ENCODE measurements around the gene TSC22D3. TPM values are rescaled to one million over a fixed set of nuclear protein-coding genes. Genes with fewer than 3 reads are reported as not detected.

TSC22D3 gene
- polyA plus RNA-seq, 1 of the 3 experiments (the other 2 are of a cell fraction): 9.2 TPM

- H4K20me1 ChIP-seq (ENCODE audit: insufficient read depth): no peaks in the 10 kb centered on the region
- no peak for TF ChIP-seq FOXJ3 (CRISPR knock-in tag; IDR thresholded peaks at IDR 0.05)
- TF ChIP-seq TAF1 (IDR thresholded peaks at IDR 0.05; ENCODE audit: borderline replicate concordance, low read depth, low read length): no peak
- TF ChIP-seq, protein P1, sequence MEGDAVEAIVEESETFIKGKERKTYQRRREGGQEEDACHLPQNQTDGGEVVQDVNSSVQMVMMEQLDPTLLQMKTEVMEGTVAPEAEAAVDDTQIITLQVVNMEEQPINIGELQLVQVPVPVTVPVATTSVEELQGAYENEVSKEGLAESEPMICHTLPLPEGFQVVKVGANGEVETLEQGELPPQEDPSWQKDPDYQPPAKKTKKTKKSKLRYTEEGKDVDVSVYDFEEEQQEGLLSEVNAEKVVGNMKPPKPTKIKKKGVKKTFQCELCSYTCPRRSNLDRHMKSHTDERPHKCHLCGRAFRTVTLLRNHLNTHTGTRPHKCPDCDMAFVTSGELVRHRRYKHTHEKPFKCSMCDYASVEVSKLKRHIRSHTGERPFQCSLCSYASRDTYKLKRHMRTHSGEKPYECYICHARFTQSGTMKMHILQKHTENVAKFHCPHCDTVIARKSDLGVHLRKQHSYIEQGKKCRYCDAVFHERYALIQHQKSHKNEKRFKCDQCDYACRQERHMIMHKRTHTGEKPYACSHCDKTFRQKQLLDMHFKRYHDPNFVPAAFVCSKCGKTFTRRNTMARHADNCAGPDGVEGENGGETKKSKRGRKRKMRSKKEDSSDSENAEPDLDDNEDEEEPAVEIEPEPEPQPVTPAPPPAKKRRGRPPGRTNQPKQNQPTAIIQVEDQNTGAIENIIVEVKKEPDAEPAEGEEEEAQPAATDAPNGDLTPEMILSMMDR (IDR thresholded peaks at IDR 0.05): no peak
- TF ChIP-seq MXI1 (IDR thresholded peaks at IDR 0.05; ENCODE audit: low read depth, low read length): no peak
- TF ChIP-seq EZH2phosphoT487 (IDR thresholded peaks at IDR 0.05; ENCODE audit: borderline replicate concordance, low read depth): no peak
- TF ChIP-seq NFIC (IDR thresholded peaks at IDR 0.05; ENCODE audit: borderline replicate concordance): no peak
- TF ChIP-seq RXRA (IDR thresholded peaks at IDR 0.05; ENCODE audit: borderline replicate concordance, low read depth): no peak
- TF ChIP-seq POLR2AphosphoS5 (IDR thresholded peaks at IDR 0.05; ENCODE audit: low read depth, low read length): no peak
- TF ChIP-seq, protein P2, sequence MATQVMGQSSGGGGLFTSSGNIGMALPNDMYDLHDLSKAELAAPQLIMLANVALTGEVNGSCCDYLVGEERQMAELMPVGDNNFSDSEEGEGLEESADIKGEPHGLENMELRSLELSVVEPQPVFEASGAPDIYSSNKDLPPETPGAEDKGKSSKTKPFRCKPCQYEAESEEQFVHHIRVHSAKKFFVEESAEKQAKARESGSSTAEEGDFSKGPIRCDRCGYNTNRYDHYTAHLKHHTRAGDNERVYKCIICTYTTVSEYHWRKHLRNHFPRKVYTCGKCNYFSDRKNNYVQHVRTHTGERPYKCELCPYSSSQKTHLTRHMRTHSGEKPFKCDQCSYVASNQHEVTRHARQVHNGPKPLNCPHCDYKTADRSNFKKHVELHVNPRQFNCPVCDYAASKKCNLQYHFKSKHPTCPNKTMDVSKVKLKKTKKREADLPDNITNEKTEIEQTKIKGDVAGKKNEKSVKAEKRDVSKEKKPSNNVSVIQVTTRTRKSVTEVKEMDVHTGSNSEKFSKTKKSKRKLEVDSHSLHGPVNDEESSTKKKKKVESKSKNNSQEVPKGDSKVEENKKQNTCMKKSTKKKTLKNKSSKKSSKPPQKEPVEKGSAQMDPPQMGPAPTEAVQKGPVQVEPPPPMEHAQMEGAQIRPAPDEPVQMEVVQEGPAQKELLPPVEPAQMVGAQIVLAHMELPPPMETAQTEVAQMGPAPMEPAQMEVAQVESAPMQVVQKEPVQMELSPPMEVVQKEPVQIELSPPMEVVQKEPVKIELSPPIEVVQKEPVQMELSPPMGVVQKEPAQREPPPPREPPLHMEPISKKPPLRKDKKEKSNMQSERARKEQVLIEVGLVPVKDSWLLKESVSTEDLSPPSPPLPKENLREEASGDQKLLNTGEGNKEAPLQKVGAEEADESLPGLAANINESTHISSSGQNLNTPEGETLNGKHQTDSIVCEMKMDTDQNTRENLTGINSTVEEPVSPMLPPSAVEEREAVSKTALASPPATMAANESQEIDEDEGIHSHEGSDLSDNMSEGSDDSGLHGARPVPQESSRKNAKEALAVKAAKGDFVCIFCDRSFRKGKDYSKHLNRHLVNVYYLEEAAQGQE (IDR thresholded peaks at IDR 0.05; ENCODE audit: low read depth, low read length): no peak
- TF ChIP-seq RAD21 (IDR thresholded peaks at IDR 0.05; ENCODE audit: low read length): no peak
- TF ChIP-seq, protein P3, sequence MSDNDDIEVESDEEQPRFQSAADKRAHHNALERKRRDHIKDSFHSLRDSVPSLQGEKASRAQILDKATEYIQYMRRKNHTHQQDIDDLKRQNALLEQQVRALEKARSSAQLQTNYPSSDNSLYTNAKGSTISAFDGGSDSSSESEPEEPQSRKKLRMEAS (IDR thresholded peaks at IDR 0.05; ENCODE audit: low read depth): no peak
- TF ChIP-seq ZBTB33 (IDR thresholded peaks at IDR 0.05; ENCODE audit: borderline replicate concordance, low read depth): no peak
- no peak for TF ChIP-seq TEAD4 (IDR thresholded peaks at IDR 0.05; ENCODE audit: borderline replicate concordance, insufficient read depth)
- TF ChIP-seq ELF1 (IDR thresholded peaks at IDR 0.05): no peak
- no peak for TF ChIP-seq YY1 (IDR thresholded peaks at IDR 0.05; ENCODE audit: low read depth)
- TF ChIP-seq, protein P4, sequence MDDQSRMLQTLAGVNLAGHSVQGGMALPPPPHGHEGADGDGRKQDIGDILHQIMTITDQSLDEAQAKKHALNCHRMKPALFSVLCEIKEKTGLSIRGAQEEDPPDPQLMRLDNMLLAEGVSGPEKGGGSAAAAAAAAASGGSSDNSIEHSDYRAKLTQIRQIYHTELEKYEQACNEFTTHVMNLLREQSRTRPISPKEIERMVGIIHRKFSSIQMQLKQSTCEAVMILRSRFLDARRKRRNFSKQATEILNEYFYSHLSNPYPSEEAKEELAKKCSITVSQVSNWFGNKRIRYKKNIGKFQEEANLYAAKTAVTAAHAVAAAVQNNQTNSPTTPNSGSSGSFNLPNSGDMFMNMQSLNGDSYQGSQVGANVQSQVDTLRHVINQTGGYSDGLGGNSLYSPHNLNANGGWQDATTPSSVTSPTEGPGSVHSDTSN (IDR thresholded peaks at IDR 0.05): no peak
- TF ChIP-seq GABPA (IDR thresholded peaks at IDR 0.05; ENCODE audit: low read depth): no peak
- no peak overlapping the region for H3K4me3 ChIP-seq (ENCODE audit: low read depth in 2 of 2, low read length in 1 of 2)
- WGBS (ENCODE audit: low lambda C conversion rate): 71% methylated on average over 1 of the region's 1 CpG
- ChIA-PET CTCF (interaction anchor here (1.0 to 3.1 kb wide), 2 partner anchors 13 to 53 kb away, joined by 3 to 9 read pairs; no protein-coding TSS in a partner anchor), POLR2A (no interaction called here)
- no peak overlapping the region for H2AFZ ChIP-seq (ENCODE audit: low read depth)
- no peaks in the 10 kb centered on the region for H3K9me2 ChIP-seq
- no peaks in the 10 kb centered on the region for H3K9me3 ChIP-seq
- H3K27me3 ChIP-seq (ENCODE audit: insufficient read depth): peaks cover 9% of the 10 kb centered on the region; the same call in 1 of the 2 replicates
- H3K9ac ChIP-seq: no peak overlapping the region
- DNase-seq: no peak
- H3K36me3 ChIP-seq (replicated peaks in 1 of 2; ENCODE audit: control insufficient read depth in 1 of 2, insufficient read depth in 2 of 2, low read length in 1 of 2): no peaks in the 10 kb centered on the region
- H3K4me1 ChIP-seq (ENCODE audit: control insufficient read depth in 1 of 2, insufficient read depth in 2 of 2, low read depth in 1 of 2, low read length in 1 of 2): peaks cover 0 to 3% of the 10 kb centered on the region in 2 experiments; a peak in 1 of 4 replicates
- no peak overlapping the region for H3K27ac ChIP-seq (ENCODE audit: low read depth in 2 of 2, low read length in 1 of 2)
- no peak overlapping the region for H3K4me2 ChIP-seq
- H3K79me2 ChIP-seq (ENCODE audit: insufficient read depth): no peaks in the 10 kb centered on the region
- no peaks in the 10 kb centered on the region for H3F3A ChIP-seq (replicated peaks; ENCODE audit: insufficient read depth)
These were observed 45.3 kb downstream of the TSC22D3 start for GRCh38 chrX:107730298-107730655.

Measured in SK-N-SH (cell line).